SK-N-SH treated with all-trans-retinoic acid at 6 μM for 48 hours (cell line): Measurements from ENCODE around the gene DMRTC2.

Source experiments
- ATAC-seq: fragments of 200-7000 bp; cut with Tn5 transposase; 3 replicates; pipeline ENCODE4 v1.9.1; 2020; ENCODE audit warnings: mild to moderate bottlenecking, moderate library complexity
- ARNTL ChIP-seq: fragments of 450-650 bp; formaldehyde crosslinking; IDR thresholded peaks from 2 replicates; pipeline ENCODE4 v1.5.0; 2020; ENCODE audit warnings: low read depth, mild to moderate bottlenecking, moderate library complexity, borderline replicate concordance
- CSDC2 ChIP-seq: fragments of 250-450 bp; sonication (Bioruptor Pico); IDR thresholded peaks from 2 replicates; pipeline ENCODE4 v1.5.0; 2020; ENCODE audit warnings: mild to moderate bottlenecking, moderate library complexity
- CSRNP3 ChIP-seq: fragments of 250-450 bp; sonication (Bioruptor Pico); IDR thresholded peaks from 2 replicates; pipeline ENCODE4 v1.5.1; 2021; ENCODE audit warnings: mild to moderate bottlenecking, moderate library complexity
- ESRRG ChIP-seq: fragments of 250-450 bp; sonication (Bioruptor Pico); IDR thresholded peaks from 2 replicates; pipeline ENCODE4 v1.6.1; 2021; ENCODE audit warnings: mild to moderate bottlenecking
- GLIS3 ChIP-seq: fragments of 250-450 bp; sonication (Bioruptor Pico); IDR thresholded peaks from 2 replicates; pipeline ENCODE4 v1.5.0; 2020; ENCODE audit warnings: mild to moderate bottlenecking, moderate library complexity
- ISL1 ChIP-seq: fragments of 250-450 bp; sonication (Bioruptor Pico); IDR thresholded peaks from 2 replicates; pipeline ENCODE4 v2.1.2; 2022; ENCODE audit warnings: mild to moderate bottlenecking, moderate library complexity
- OSR1 ChIP-seq: fragments of 250-450 bp; sonication (Bioruptor Pico); IDR thresholded peaks from 2 replicates; pipeline ENCODE4 v1.8.0; 2022; ENCODE audit warnings: moderate library complexity, mild to moderate bottlenecking, inconsistent platforms
- POU6F1 ChIP-seq: fragments of 250-450 bp; sonication (Bioruptor Pico); IDR thresholded peaks from 2 replicates; pipeline ENCODE4 v1.8.0; 2021; ENCODE audit warnings: low read depth, mild to moderate bottlenecking, moderate library complexity, borderline replicate concordance
- PPARA ChIP-seq: fragments of 250-450 bp; sonication (Bioruptor Pico); IDR thresholded peaks from 2 replicates; pipeline ENCODE4 v1.5.0; 2020; ENCODE audit warnings: mild to moderate bottlenecking, borderline replicate concordance
- RARB ChIP-seq: fragments of 250-450 bp; sonication (Bioruptor Pico); IDR thresholded peaks from 2 replicates; pipeline ENCODE4 v1.8.0; 2021; ENCODE audit warnings: mild to moderate bottlenecking, moderate library complexity
- SNAI2 ChIP-seq: fragments of 250-450 bp; sonication (Bioruptor Pico); IDR thresholded peaks from 2 replicates; pipeline ENCODE4 v1.5.0; 2020; ENCODE audit warnings: mild to moderate bottlenecking, moderate library complexity
- TCF4 ChIP-seq: fragments of 250-450 bp; sonication (Bioruptor Pico); IDR thresholded peaks from 2 replicates; pipeline ENCODE4 v1.8.0; 2021; ENCODE audit warnings: mild to moderate bottlenecking, moderate library complexity, borderline replicate concordance
- TOX ChIP-seq: fragments of 250-450 bp; sonication (Bioruptor Pico); IDR thresholded peaks from 2 replicates; pipeline ENCODE4 v1.8.0; 2021; ENCODE audit warnings: mild to moderate bottlenecking, moderate library complexity, borderline replicate concordance
- TSHZ2 ChIP-seq: fragments of 250-450 bp; sonication (Bioruptor Pico); IDR thresholded peaks from 2 replicates; pipeline ENCODE4 v1.5.0; 2020; ENCODE audit warnings: mild to moderate bottlenecking, moderate library complexity
- ZC3H10 ChIP-seq: fragments of 250-450 bp; sonication (Bioruptor Pico); IDR thresholded peaks from 2 replicates; pipeline ENCODE4 v1.5.1; 2021; ENCODE audit warnings: mild to moderate bottlenecking, moderate library complexity
- ZFP3 ChIP-seq: fragments of 250-450 bp; sonication (Bioruptor Pico); IDR thresholded peaks from 2 replicates; pipeline ENCODE4 v1.5.0; 2020; ENCODE audit warnings: mild to moderate bottlenecking, moderate library complexity
- ZFP30 ChIP-seq: fragments of 450-650 bp; formaldehyde crosslinking; IDR thresholded peaks from 2 replicates; pipeline ENCODE4 v1.5.0; 2022; ENCODE audit warnings: mild to moderate bottlenecking, moderate library complexity
- ZNF565 ChIP-seq: fragments of 450-650 bp; formaldehyde crosslinking; conservative IDR thresholded peaks from 2 replicates; pipeline ENCODE4 v1.5.0; 2020; ENCODE audit warnings: low read depth, mild to moderate bottlenecking, moderate library complexity
- ZNF70 ChIP-seq: fragments of 450-650 bp; formaldehyde crosslinking; IDR thresholded peaks from 2 replicates; pipeline ENCODE4 v1.5.0; 2020; ENCODE audit warnings: mild to moderate bottlenecking, moderate library complexity
- ZNF8 ChIP-seq: fragments of 450-650 bp; formaldehyde crosslinking; IDR thresholded peaks from 2 replicates; pipeline ENCODE4 v1.5.0; 2020; ENCODE audit warnings: mild to moderate bottlenecking, moderate library complexity
- TF ChIP-seq, protein P1 (sequence below): fragments of 250-450 bp; sonication (Bioruptor Pico); IDR thresholded peaks from 2 replicates; pipeline ENCODE4 v1.8.0; 2020; ENCODE audit warnings: mild to moderate bottlenecking, moderate library complexity, borderline replicate concordance
- TF ChIP-seq, protein P2 (sequence below): fragments of 250-450 bp; sonication (Bioruptor Pico); IDR thresholded peaks from 2 replicates; pipeline ENCODE4 v1.5.1; 2020; ENCODE audit warnings: low read depth, mild to moderate bottlenecking, moderate library complexity

The DMRTC2 gene

DNA sequence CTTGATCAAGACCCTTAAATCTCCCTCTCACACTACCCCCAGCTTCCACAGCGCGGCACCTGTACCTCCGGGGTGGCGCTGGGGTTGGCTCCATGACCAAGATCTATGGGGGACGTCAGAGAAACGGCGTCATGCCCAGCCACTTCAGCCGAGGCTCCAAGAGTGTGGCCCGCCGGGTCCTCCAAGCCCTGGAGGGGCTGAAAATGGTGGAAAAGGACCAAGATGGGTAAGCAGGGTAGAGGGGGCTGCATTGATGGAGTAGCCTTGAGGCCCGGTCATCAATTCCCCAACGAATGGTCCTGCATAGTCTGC is 24.1 kb downstream of the DMRTC2 start (continued):
- TF ChIP-seq ZFP30 (CRISPR knock-in tag), result no peak
- TF ChIP-seq, all 23 proteins: peak for 0

GRCh38 chr19:41869374-41869955 is 24.6 kb downstream of the DMRTC2 start:
- TF ChIP-seq ZNF70 (no peak), OSR1 (CRISPR knock-in tag) (no peak), CSDC2 (no peak), SNAI2 (CRISPR knock-in tag) (no peak), ESRRG (no peak), ZC3H10 (CRISPR knock-in tag) (no peak), PPARA (no peak), ZFP30 (CRISPR knock-in tag) (no peak), ZNF565 (no peak), GLIS3 (CRISPR knock-in tag) (no peak), TSHZ2 (CRISPR knock-in tag) (no peak), ARNTL (CRISPR knock-in tag) (no peak)

DNA sequence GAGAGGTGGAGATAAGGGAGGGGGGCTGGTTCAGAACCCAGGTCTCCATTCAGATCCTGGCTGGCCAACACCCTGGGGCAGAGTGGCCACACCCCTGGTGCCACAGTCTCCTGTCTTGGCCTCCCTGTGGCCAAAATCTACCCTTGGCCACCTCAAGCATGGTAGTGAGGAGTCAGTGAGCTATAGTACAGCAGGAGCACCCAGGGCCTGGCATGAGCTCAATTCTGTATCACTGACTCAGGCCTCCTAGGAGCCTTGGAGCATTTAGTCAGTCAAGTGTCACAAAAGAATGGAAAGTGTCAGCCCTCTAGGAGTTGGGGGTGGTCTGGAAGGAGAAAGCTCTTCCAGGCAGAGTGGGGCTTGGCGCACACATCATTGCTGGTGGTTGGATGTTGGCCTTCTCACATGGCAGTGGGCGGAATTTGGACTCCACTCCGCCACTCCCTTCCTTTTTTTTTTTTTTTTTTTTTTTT is 25.6 kb downstream of the DMRTC2 start:
- TF ChIP-seq GLIS3 (CRISPR knock-in tag) (no peak), ISL1 (CRISPR knock-in tag) (no peak), TCF4 (CRISPR knock-in tag) (no peak), SNAI2 (CRISPR knock-in tag) (no peak), PPARA (no peak), ARNTL (CRISPR knock-in tag) (no peak), ZFP3 (CRISPR knock-in tag) (no peak), ZNF8 (CRISPR knock-in tag) (no peak), ZFP30 (CRISPR knock-in tag) (no peak), OSR1 (CRISPR knock-in tag) (no peak), TSHZ2 (CRISPR knock-in tag) (no peak), POU6F1 (CRISPR knock-in tag) (no peak), RARB (CRISPR knock-in tag) (no peak), TOX (no peak), ZNF70 (no peak), CSRNP3 (CRISPR knock-in tag) (no peak), ZNF565 (no peak), ESRRG (no peak)
- TF ChIP-seq, protein P1, sequence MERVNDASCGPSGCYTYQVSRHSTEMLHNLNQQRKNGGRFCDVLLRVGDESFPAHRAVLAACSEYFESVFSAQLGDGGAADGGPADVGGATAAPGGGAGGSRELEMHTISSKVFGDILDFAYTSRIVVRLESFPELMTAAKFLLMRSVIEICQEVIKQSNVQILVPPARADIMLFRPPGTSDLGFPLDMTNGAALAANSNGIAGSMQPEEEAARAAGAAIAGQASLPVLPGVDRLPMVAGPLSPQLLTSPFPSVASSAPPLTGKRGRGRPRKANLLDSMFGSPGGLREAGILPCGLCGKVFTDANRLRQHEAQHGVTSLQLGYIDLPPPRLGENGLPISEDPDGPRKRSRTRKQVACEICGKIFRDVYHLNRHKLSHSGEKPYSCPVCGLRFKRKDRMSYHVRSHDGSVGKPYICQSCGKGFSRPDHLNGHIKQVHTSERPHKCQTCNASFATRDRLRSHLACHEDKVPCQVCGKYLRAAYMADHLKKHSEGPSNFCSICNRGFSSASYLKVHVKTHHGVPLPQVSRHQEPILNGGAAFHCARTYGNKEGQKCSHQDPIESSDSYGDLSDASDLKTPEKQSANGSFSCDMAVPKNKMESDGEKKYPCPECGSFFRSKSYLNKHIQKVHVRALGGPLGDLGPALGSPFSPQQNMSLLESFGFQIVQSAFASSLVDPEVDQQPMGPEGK (CRISPR knock-in tag), result no peak
- TF ChIP-seq, protein P2, sequence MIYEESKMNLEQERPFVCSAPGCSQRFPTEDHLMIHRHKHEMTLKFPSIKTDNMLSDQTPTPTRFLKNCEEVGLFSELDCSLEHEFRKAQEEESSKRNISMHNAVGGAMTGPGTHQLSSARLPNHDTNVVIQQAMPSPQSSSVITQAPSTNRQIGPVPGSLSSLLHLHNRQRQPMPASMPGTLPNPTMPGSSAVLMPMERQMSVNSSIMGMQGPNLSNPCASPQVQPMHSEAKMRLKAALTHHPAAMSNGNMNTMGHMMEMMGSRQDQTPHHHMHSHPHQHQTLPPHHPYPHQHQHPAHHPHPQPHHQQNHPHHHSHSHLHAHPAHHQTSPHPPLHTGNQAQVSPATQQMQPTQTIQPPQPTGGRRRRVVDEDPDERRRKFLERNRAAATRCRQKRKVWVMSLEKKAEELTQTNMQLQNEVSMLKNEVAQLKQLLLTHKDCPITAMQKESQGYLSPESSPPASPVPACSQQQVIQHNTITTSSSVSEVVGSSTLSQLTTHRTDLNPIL (CRISPR knock-in tag), result no peak
- no peak for ATAC-seq

More at GRCh38 chr19:41869374-41869955, 24.6 kb downstream of the DMRTC2 start:
- ATAC-seq, result no peak
